Activated T-helper 2 cell treated with anti-CD3 and anti-CD28 coated beads, Interferon-gamma antibody, Interleukin-2, Interleukin-4, amounts not matched to agents 10 μg/mL and 5 μg/mL and 100 μg/mL, durations not matched to agents 14 hours and 24 hours and 36 hours (primary cell): Measurements from ENCODE around the gene ACTL8. TPM values are rescaled to one million over a fixed set of nuclear protein-coding genes. Genes with fewer than 3 reads are reported as not detected.

Experiments used
- DNase-seq: peaks from one replicate; pipeline ENCODE4 v3.0.0; 2021; ENCODE audit warnings: low spot score
- H3K27ac Mint-ChIP-seq: one replicate; pipeline ENCODE4 v1.8.0; 2021; ENCODE audit warnings: mixed read lengths
- H3K27me3 Mint-ChIP-seq: one replicate; pipeline ENCODE4 v1.8.0; 2021; ENCODE audit warnings: low read depth, mixed read lengths
- H3K36me3 Mint-ChIP-seq: one replicate; pipeline ENCODE4 v1.8.0; 2021; ENCODE audit warnings: low read depth, mixed read lengths
- H3K4me1 Mint-ChIP-seq: one replicate; pipeline ENCODE4 v1.8.0; 2021; ENCODE audit warnings: low read depth, mixed read lengths
- H3K4me3 Mint-ChIP-seq: one replicate; pipeline ENCODE4 v1.8.0; 2021; ENCODE audit warnings: low read depth, mild to moderate bottlenecking, moderate library complexity, mixed read lengths
- H3K9me3 Mint-ChIP-seq: one replicate; pipeline ENCODE4 v1.8.0; 2021; ENCODE audit warnings: mixed read lengths
- intact Hi-C: fragments of 100-400 bp; cut with micrococcal nuclease; formaldehyde crosslinking; loops from one replicate; pipeline ENCODE4 v1.15.1; 2023
- total RNA-seq: library from RNA; stranded (reverse); gene quantifications from 2 replicates; pipeline ENCODE4 v1.2.3, GENCODE V29; 2022

ACTL8 gene
- total RNA-seq, 1 donor from 2014 or later = not detected

- no peak overlapping the region for H3K4me3 Mint-ChIP-seq
- no peak for DNase-seq
- no peak overlapping the region for H3K27ac Mint-ChIP-seq
- peaks cover 3% of the 10 kb centered on the region for H3K9me3 Mint-ChIP-seq
- H3K27me3 Mint-ChIP-seq = no peaks in the 10 kb centered on the region
- H3K36me3 Mint-ChIP-seq = no peaks in the 10 kb centered on the region
- H3K4me1 Mint-ChIP-seq = no peaks in the 10 kb centered on the region
- intact Hi-C loops = no loop called here
These were observed 50.9 kb downstream of the ACTL8 start for GRCh38 chr1:17805869-17806684.

- Mint-ChIP-seq H3K36me3 (no peaks in the 10 kb centered on the region), H3K27me3 (no peaks in the 10 kb centered on the region), H3K9me3 (no peaks in the 10 kb centered on the region), H3K27ac (no peak overlapping the region), H3K4me3 (no peak overlapping the region), H3K4me1 (no peaks in the 10 kb centered on the region)
- no peak for DNase-seq
- intact Hi-C loops = no loop called here
These were observed 53.7 kb downstream of the ACTL8 start for GRCh38 chr1:17808816-17809215.

- Mint-ChIP-seq H3K27me3 (no peaks in the 10 kb centered on the region), H3K9me3 (no peaks in the 10 kb centered on the region), H3K4me1 (no peaks in the 10 kb centered on the region), H3K36me3 (no peaks in the 10 kb centered on the region), H3K4me3 (no peak overlapping the region), H3K27ac (no peak overlapping the region)
- DNase-seq = no peak
- intact Hi-C loops = no loop called here
These were observed 55.5 kb downstream of the ACTL8 start for GRCh38 chr1:17810668-17811067.

- Mint-ChIP-seq H3K4me3 (no peak overlapping the region), H3K9me3 (no peaks in the 10 kb centered on the region), H3K27ac (no peak overlapping the region), H3K4me1 (no peaks in the 10 kb centered on the region), H3K27me3 (no peaks in the 10 kb centered on the region), H3K36me3 (no peaks in the 10 kb centered on the region)
- no peak for DNase-seq
- intact Hi-C loops = no loop called here
These were observed 61.4 kb downstream of the ACTL8 start for GRCh38 chr1:17816511-17816910.

- Mint-ChIP-seq H3K27ac (no peak overlapping the region), H3K27me3 (no peaks in the 10 kb centered on the region), H3K4me1 (no peaks in the 10 kb centered on the region), H3K9me3 (no peaks in the 10 kb centered on the region), H3K4me3 (no peak overlapping the region), H3K36me3 (no peaks in the 10 kb centered on the region)
- no peak for DNase-seq
- intact Hi-C loops = no loop called here
These were observed 64.1 kb downstream of the ACTL8 start for GRCh38 chr1:17819129-17819802.

- no peak overlapping the region for H3K27ac Mint-ChIP-seq
- no peak for DNase-seq
- no peaks in the 10 kb centered on the region for H3K9me3 Mint-ChIP-seq
- H3K27me3 Mint-ChIP-seq = no peaks in the 10 kb centered on the region
- no peaks in the 10 kb centered on the region for H3K36me3 Mint-ChIP-seq
- no peak overlapping the region for H3K4me3 Mint-ChIP-seq
- intact Hi-C loops = no loop called here
- no peaks in the 10 kb centered on the region for H3K4me1 Mint-ChIP-seq
These were observed 65.1 kb downstream of the ACTL8 start for GRCh38 chr1:17820198-17820597.

- Mint-ChIP-seq H3K36me3 (no peaks in the 10 kb centered on the region), H3K9me3 (no peaks in the 10 kb centered on the region)
- intact Hi-C loops = no loop called here
These were observed 67.8 kb downstream of the ACTL8 start for GRCh38 chr1:17822741-17823426.

GRCh38 chr1:17825273-17826164, 70.4 kb downstream of the ACTL8 start:
- intact Hi-C loops = loop anchor here (5.0 kb wide), 1 partner anchor 163 kb away; no protein-coding TSS in a partner anchor
- DNase-seq = no peak
- Mint-ChIP-seq H3K36me3 (no peaks in the 10 kb centered on the region), H3K27ac (no peak overlapping the region), H3K9me3 (no peaks in the 10 kb centered on the region), H3K27me3 (no peaks in the 10 kb centered on the region), H3K4me3 (no peak overlapping the region), H3K4me1 (no peaks in the 10 kb centered on the region)

More at GRCh38 chr1:17822741-17823426, 67.8 kb downstream of the ACTL8 start:
- Mint-ChIP-seq H3K4me1 (no peaks in the 10 kb centered on the region), H3K27ac (no peak overlapping the region), H3K4me3 (no peak overlapping the region), H3K27me3 (no peaks in the 10 kb centered on the region)
- DNase-seq = no peak

GRCh38 chr1:17826165-17826488, 71.0 kb downstream of the ACTL8 start:
- intact Hi-C loops = loop anchor here (5.0 kb wide), 1 partner anchor 164 kb away; no protein-coding TSS in a partner anchor
- DNase-seq = no peak
- Mint-ChIP-seq H3K27me3 (no peaks in the 10 kb centered on the region), H3K4me3 (no peak overlapping the region), H3K9me3 (no peaks in the 10 kb centered on the region), H3K4me1 (no peaks in the 10 kb centered on the region), H3K27ac (no peak overlapping the region), H3K36me3 (no peaks in the 10 kb centered on the region)

GRCh38 chr1:17828991-17829390, 73.9 kb downstream of the ACTL8 start:
- H3K36me3 Mint-ChIP-seq = no peaks in the 10 kb centered on the region
- no peaks in the 10 kb centered on the region for H3K27me3 Mint-ChIP-seq
- intact Hi-C loops = loop anchor here (5.0 kb wide), 1 partner anchor 167 kb away; no protein-coding TSS in a partner anchor

GRCh38 chr1:17829579-17829978, 74.4 kb downstream of the ACTL8 start:
- Mint-ChIP-seq H3K4me1 (no peaks in the 10 kb centered on the region), H3K27me3 (no peaks in the 10 kb centered on the region), H3K4me3 (no peak overlapping the region), H3K9me3 (no peaks in the 10 kb centered on the region), H3K36me3 (no peaks in the 10 kb centered on the region), H3K27ac (no peak overlapping the region)
- intact Hi-C loops = loop anchor here (5.0 kb wide), 1 partner anchor 167 kb away; no protein-coding TSS in a partner anchor
- DNase-seq = no peak

More at GRCh38 chr1:17828991-17829390, 73.9 kb downstream of the ACTL8 start:
- Mint-ChIP-seq H3K27ac (no peak overlapping the region), H3K4me1 (no peaks in the 10 kb centered on the region), H3K4me3 (no peak overlapping the region), H3K9me3 (no peaks in the 10 kb centered on the region)
- DNase-seq = no peak

GRCh38 chr1:17831597-17831996, 76.5 kb downstream of the ACTL8 start:
- intact Hi-C loops = no loop called here
- H3K4me1 Mint-ChIP-seq = no peaks in the 10 kb centered on the region
- no peaks in the 10 kb centered on the region for H3K36me3 Mint-ChIP-seq
- DNase-seq = no peak
- no peak overlapping the region for H3K27ac Mint-ChIP-seq
- no peak overlapping the region for H3K4me3 Mint-ChIP-seq
- H3K9me3 Mint-ChIP-seq = no peaks in the 10 kb centered on the region
- no peaks in the 10 kb centered on the region for H3K27me3 Mint-ChIP-seq
